Subcutaneous abdominal adipose tissue (tissue), 5 donors: ENCODE measurements around the gene CAMK2G.
"Not testable (repeated sequence)": the region's sequence is repeated elsewhere in the genome, so short reads cannot be mapped to it uniquely, and the experiment has no call there.

Experiments used
- H3K27ac ChIP-seq: one replicate; pipeline ENCODE4 v1.7.0; 2013; ENCODE audit warnings: low read depth, mild to moderate bottlenecking, inconsistent platforms, low read length, moderate library complexity
- H3K27me3 ChIP-seq, 5 donors: one replicate each; pipeline ENCODE4 v1.7.0; 2013; ENCODE audit warnings: low read length in 5 of 5, inconsistent platforms in 1 of 5; ENCODE audit not compliant: control insufficient read depth in 5 of 5, insufficient read depth in 4 of 5
- H3K36me3 ChIP-seq, 5 donors: one replicate each; pipeline ENCODE4 v1.7.0; 2013; ENCODE audit warnings: low read length in 5 of 5; ENCODE audit not compliant: control insufficient read depth in 5 of 5, insufficient read depth in 5 of 5
- H3K4me1 ChIP-seq, 5 donors: one replicate each; pipeline ENCODE4 v1.7.0; 2013; ENCODE audit warnings: low read length in 5 of 5, mild to moderate bottlenecking in 3 of 5, moderate library complexity in 1 of 5; ENCODE audit not compliant: control insufficient read depth in 5 of 5, insufficient read depth in 5 of 5
- H3K4me3 ChIP-seq, 5 donors: one replicate each; pipeline ENCODE4 v1.7.0; 2013; ENCODE audit warnings: low read length in 5 of 5, low read depth in 1 of 5
- H3K9ac ChIP-seq, 5 donors: one replicate each; pipeline ENCODE4 v1.7.0; 2013; ENCODE audit warnings: low read length in 5 of 5, mild to moderate bottlenecking in 4 of 5, moderate library complexity in 3 of 5
- H3K9me3 ChIP-seq, 5 donors: one replicate each; pipeline ENCODE4 v1.7.0; 2013; ENCODE audit warnings: low read length in 5 of 5; ENCODE audit not compliant: control insufficient read depth in 5 of 5
- donor health status: healthy.
- donor health status: healthy.
- donor health status: healthy.
- donor health status: healthy.
- donor health status: healthy.

Gene CAMK2G

DNA sequence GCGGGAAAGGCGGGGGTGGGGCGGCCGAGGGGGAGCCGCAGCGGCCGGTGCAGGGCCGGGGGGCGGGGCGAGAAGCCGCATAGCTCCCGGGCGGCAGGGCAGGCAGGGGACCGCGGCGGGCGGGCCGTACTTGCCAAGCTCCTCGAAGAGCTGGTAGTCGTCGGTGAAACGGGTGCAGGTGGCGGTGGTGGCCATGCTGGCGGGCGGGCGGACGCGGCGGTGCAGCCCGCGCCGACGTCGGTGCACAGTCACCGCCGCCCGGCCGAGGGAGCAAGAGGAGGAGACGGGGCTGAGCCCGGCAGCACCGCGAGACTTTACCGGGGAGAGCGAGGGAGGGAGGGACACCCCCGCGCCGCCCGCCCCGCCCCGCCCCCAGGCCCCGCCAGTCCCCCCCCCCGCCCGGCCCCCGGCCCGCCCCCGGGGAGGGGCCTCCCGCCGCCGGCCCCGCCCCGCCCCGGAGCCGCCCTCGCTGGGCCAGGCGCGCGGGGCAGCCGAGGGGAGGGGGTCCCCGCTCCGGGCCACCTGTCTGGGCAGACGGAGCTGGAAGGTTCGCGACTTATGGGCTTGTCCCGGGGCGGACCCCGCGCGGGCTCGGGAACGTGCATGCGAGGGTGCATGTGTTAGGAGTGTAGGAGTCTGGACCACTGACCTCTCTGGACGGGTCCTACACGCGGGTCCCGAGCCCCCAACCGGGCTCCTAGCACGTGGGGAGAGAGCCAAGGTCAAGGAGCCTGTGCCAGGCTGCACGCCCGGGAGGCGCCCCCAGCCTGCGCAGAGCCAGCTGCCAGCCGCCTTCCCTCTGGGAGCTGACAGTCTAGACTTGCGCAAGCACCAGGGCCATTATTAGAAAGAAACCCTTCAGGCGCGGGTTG, at the start of gene CAMK2G:
Gene CAMK2G, minus strand, starts transcription at position 289 of the 872 bp plus-strand sequence. Its CDS starts 94 bp downstream, at position 195.
- no peaks in the 10 kb centered on the region for H3K9me3 ChIP-seq
- H3K9ac ChIP-seq: peak within 1 kb of the TSS in 3 of 5 donors; percentile 52 to 59 (median 58)
- H3K36me3 ChIP-seq: peaks cover 0 to 19% (median 15%) of the 10 kb centered on the region in 5 donors
- peak within 1 kb of the TSS; percentile 50 to 81 (median 74) for H3K4me3 ChIP-seq
- H3K27ac ChIP-seq: peak within 1 kb of the TSS; percentile 62
- peaks cover 6 to 40% (median 28%) of the 10 kb centered on the region in 5 donors for H3K4me1 ChIP-seq
- no peaks in the 10 kb centered on the region for H3K27me3 ChIP-seq

DNA sequence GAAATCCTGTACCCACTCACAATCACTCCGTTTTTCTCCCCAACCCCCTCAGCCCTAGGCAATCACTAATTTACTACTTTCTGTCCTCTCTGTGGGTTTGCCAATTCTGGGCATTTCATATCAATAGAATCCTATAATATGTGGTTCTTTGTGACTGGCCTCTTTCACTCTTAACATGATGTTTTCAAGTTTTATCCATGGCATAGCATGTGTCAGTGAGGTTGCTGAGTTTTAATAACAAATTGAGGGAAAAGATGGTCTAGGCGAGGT, 48.4 kb upstream of the CAMK2G start:
- Histone ChIP-seq H3K4me1 (peaks cover 3 to 19% (median 11%) of the 10 kb centered on the region in 5 donors), H3K4me3 (no peak overlapping the region), H3K27ac (no peak overlapping the region), H3K9me3 (no peaks in the 10 kb centered on the region), H3K9ac (no peak overlapping the region), H3K36me3 (no peaks in the 10 kb centered on the region), H3K27me3 (no peaks in the 10 kb centered on the region)

DNA sequence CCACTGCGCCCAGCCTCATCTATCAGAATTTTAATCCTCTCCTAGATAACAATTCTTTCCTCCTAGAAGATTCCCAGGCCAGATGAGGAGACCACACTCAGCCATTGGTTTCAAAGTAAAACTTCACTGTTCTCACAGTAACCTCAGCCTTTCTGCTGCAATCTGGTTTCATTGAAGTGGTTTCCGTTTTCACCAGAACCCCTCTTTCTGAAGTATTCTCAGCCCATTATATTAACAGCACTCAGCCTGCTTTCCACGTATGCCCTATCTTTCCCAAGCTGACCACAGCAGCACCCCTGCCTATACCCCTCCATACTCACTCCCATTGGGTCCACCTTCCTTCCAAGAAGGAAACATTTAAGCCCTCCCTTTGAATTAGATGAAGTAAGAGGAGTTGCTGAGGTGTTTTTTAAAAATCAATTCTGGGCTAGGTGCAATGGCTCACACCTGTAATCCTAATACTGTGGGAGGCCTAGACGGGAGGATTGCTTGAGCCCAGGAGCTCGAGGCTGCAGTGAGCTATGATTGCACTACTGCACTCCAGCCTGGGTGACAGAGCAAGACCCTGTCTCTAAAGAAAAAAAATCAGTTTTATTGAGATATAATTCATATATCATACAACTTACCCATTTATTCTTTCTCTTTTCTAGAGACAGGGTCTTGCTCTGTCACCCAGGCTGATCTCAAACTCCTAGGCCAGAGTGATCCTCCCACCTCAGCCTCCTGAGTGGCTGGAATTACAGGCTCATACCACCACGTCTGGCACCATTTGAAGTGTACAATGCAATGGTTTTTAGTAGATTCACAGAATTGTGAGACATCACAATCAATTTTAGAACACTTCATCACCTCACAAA, 47.9 kb upstream of the CAMK2G start:
- Histone ChIP-seq H3K36me3 (peaks cover 0 to 2% (median 0%) of the 10 kb centered on the region in 5 donors), H3K4me1 (peaks cover 5 to 25% (median 16%) of the 10 kb centered on the region in 5 donors), H3K9ac (no peak overlapping the region), H3K9me3 (no peaks in the 10 kb centered on the region), H3K27ac (no peak overlapping the region), H3K4me3 (no peak overlapping the region), H3K27me3 (no peaks in the 10 kb centered on the region)

DNA sequence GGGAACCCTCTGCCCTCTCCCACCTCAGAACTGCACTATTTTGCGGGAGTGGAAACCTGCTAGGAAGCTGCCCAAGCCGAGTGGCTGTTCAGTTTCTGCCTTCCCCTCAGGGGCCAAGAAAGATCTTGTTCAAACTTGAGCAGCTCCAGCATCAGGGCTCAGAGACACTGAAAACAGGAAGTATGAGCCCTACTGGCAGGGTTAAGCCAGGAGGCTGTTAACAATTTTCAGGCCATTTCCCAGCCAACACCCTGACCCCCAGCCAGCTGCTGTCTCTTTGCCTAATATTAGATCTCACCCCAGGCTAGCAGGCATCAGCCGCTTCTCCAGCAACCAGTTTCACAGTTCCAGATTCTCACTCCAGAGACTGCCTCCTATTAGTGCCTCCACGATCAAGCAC, 45.7 kb upstream of the CAMK2G start:
- Histone ChIP-seq H3K27ac (peak overlapping the region; percentile 65), H3K27me3 (no peaks in the 10 kb centered on the region), H3K36me3 (peaks cover 0 to 18% (median 13%) of the 10 kb centered on the region in 5 donors), H3K4me3 (peak overlapping the region in 2 of 5 donors; percentile 16 to 17), H3K9ac (peak overlapping the region in 1 of 5 donors; percentile 61), H3K4me1 (peaks cover 8 to 37% (median 34%) of the 10 kb centered on the region in 5 donors), H3K9me3 (no peaks in the 10 kb centered on the region)

DNA sequence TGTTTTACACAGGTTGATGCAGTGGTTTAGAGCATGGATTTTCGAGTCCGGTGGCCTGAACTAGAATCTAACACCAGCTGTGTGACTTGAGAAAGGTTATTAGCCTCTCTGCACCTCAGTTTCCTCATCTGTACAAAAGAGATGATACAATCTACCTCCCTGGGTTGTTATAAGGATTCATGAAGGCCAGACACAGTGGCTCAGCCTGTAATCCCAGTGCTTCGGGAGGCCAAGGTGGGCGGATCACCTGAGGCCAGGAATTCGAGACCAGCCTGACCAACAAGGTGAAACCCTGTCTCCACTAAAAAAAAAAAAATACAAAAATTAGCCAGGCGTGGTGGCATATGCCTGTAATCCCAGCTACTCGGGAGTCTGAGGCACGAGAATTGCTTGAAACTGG, 45.1 kb upstream of the CAMK2G start:
- H3K27ac ChIP-seq: peak overlapping the region; percentile 65
- not testable (repeated sequence) for H3K9ac ChIP-seq

DNA sequence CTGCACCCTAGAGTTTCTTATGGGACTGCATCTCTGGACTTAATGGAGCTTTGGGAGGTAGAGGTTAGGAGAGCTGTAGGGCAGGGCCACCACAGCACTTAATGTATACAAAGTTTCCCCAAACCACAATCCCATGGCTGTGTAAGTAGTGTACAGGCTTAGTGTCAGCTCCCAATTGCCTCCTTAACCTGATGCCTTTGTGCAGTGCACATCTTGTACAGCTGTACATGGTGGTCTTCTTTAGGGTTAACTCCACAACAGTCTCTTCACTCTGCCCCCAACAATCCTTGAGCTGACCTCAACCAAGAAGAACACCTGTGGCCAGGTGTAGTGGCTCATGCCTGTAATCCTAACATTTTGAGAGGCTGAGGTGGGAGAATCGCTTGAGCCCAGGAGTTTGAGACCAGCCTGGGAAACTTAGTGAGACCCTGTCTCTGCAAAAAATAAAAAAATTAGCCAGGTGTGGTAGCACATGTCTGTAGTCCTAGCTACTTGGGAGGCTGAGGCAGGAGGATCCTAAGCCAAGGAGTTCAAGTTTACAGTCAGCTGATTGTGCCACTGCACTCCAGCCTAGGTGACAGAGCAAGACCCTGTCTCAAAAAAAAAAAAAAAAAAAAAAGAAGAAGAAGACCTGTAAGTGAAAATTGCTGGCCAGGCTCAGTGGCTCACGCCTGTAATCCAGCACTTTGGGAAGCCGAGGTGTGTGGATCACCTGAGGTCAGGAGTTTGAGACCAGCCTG, 43.4 kb upstream of the CAMK2G start:
- Histone ChIP-seq H3K36me3 (peaks cover 0 to 40% (median 36%) of the 10 kb centered on the region in 5 donors), H3K4me1 (peaks cover 15 to 60% (median 57%) of the 10 kb centered on the region in 5 donors), H3K4me3 (no peak overlapping the region), H3K27me3 (peaks cover 0 to 5% (median 0%) of the 10 kb centered on the region in 5 donors), H3K27ac (peak overlapping the region; percentile 39), H3K9ac (no peak overlapping the region), H3K9me3 (no peaks in the 10 kb centered on the region)

More for the DNA sequence above, 45.1 kb upstream of the CAMK2G start:
- not testable (repeated sequence) for H3K9me3 ChIP-seq, H3K27me3 ChIP-seq
- Histone ChIP-seq H3K36me3 (peaks cover 0 to 24% (median 19%) of the 10 kb centered on the region in 5 donors), H3K4me1 (peaks cover 9 to 43% (median 40%) of the 10 kb centered on the region in 5 donors), H3K4me3 (peak overlapping the region in 1 of 5 donors; percentile 16)

DNA sequence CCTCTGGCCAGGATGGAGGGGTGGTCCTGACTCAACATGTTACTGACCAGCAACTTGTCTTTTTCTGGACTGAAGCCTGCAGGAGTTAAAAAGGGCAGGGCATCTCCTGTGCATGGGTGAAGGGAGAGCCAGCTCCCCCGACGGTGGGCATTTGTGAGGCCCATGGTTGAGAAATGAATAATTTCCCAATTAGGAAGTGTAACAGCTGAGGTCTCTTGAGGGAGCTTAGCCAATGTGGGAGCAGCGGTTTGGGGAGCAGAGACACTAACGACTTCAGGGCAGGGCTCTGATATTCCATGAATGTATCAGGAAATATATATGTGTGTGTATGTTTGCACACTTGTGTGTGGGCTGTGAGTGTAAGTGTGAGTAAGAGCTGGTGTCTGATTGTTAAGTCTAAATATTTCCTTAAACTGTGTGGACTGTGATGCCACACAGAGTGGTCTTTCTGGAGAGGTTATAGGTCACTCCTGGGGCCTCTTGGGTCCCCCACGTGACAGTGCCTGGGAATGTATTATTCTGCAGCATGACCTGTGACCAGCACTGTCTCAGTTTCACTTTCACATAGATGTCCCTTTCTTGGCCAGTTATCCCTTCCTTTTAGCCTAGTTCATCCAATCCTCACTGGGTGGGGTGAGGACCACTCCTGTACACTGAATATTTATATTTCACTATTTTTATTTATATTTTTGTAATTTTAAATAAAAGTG, 42.6 kb upstream of the CAMK2G start:
- Histone ChIP-seq H3K9me3 (no peaks in the 10 kb centered on the region), H3K4me3 (no peak overlapping the region), H3K4me1 (peaks cover 17 to 68% (median 65%) of the 10 kb centered on the region in 5 donors), H3K27me3 (peaks cover 0 to 8% (median 2%) of the 10 kb centered on the region in 5 donors), H3K9ac (no peak overlapping the region), H3K27ac (peak overlapping the region; percentile 45), H3K36me3 (peaks cover 0 to 41% (median 37%) of the 10 kb centered on the region in 5 donors)

DNA sequence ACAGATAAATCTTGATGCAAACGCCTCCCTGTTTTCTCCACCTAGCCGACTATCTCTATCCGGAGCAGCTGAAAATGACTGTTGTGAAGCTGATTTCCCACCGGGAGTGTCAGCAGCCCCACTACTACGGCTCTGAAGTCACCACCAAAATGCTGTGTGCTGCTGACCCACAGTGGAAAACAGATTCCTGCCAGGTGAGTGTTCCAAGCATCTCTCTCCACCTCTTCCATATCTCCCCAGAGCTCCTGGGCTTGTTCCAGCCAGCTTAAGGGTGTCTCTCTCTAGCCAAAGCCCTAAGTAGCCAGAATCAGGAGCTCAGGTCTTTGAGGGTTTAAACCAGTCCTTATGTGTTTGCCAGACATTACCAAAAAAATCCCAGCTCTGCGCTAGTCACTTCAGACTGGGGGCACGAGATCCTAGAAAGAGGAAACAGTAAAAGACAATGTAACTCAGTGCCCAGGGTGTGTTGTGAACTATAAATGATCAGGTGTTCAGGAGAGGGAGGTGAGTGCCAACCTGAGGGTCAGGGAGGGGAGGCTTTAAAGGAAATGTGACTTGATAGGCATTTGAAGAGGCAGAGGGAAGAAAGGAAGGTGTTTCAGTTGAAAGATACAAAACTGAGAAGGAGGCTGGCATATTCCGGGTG, 41.0 kb upstream of the CAMK2G start:
- H3K4me3 ChIP-seq: peak overlapping the region in 1 of 5 donors; percentile 36
- peaks cover 0 to 17% (median 4%) of the 10 kb centered on the region in 5 donors for H3K27me3 ChIP-seq
- H3K27ac ChIP-seq: peak overlapping the region; percentile 45
- no peaks in the 10 kb centered on the region for H3K9me3 ChIP-seq
- peaks cover 17 to 79% (median 74%) of the 10 kb centered on the region in 5 donors for H3K4me1 ChIP-seq
- H3K36me3 ChIP-seq: peaks cover 0 to 41% (median 37%) of the 10 kb centered on the region in 5 donors
- H3K9ac ChIP-seq: no peak overlapping the region
